Immature natural killer cell (primary cell): ENCODE measurements around the gene RAD51D. TPM values are rescaled to one million over a fixed set of nuclear protein-coding genes. Genes with fewer than 3 reads are reported as not detected.

Source experiments
- DNase-seq, 3 donors: peaks; one replicate each; pipeline ENCODE4 v3.0.0; 2022; ENCODE audit warnings: mixed read lengths in 1 of 3
- H3K27ac Mint-ChIP-seq, 6 donors: one replicate each; pipeline ENCODE4 v1.8.0; 2020; ENCODE audit warnings: mixed read lengths in 6 of 6, mild to moderate bottlenecking in 5 of 6, inconsistent platforms in 4 of 6, moderate library complexity in 3 of 6
- H3K27me3 Mint-ChIP-seq, 3 donors: one replicate each; pipeline ENCODE4 v1.8.0; 2020 to 2021; ENCODE audit warnings: low read depth in 3 of 3, mild to moderate bottlenecking in 3 of 3, mixed read lengths in 3 of 3, moderate library complexity in 3 of 3, inconsistent platforms in 1 of 3
- H3K36me3 Mint-ChIP-seq, 3 donors: one replicate each; pipeline ENCODE4 v1.8.0; 2020; ENCODE audit warnings: mixed read lengths in 3 of 3, inconsistent platforms in 2 of 3, mild to moderate bottlenecking in 2 of 3
- H3K4me1 Mint-ChIP-seq, 2 donors: one replicate each; pipeline ENCODE4 v1.8.0; 2020; ENCODE audit warnings: inconsistent platforms in 2 of 2, mild to moderate bottlenecking in 2 of 2, mixed read lengths in 2 of 2, moderate library complexity in 1 of 2
- H3K4me3 Mint-ChIP-seq, 5 donors: one replicate each; pipeline ENCODE4 v1.8.0; 2020; ENCODE audit warnings: mild to moderate bottlenecking in 5 of 5, mixed read lengths in 5 of 5, inconsistent platforms in 3 of 5, moderate library complexity in 3 of 5
- H3K9me3 Mint-ChIP-seq, 6 donors: one replicate each; pipeline ENCODE4 v1.8.0; 2020; ENCODE audit warnings: mild to moderate bottlenecking in 6 of 6, mixed read lengths in 6 of 6, inconsistent platforms in 4 of 6, moderate library complexity in 3 of 6
- polyA plus RNA-seq, 3 donors: library from polyadenylated mRNA; unstranded; fragments of 300-500 nt; fragmentation: Illumina TruSeq; gene quantifications; one replicate each; pipeline ENCODE4 v1.2.3, GENCODE V29; 2021

Gene RAD51D
- 10 to 100 TPM; 11.0 to 17.8 (median 13.8) TPM for polyA plus RNA-seq

DNA sequence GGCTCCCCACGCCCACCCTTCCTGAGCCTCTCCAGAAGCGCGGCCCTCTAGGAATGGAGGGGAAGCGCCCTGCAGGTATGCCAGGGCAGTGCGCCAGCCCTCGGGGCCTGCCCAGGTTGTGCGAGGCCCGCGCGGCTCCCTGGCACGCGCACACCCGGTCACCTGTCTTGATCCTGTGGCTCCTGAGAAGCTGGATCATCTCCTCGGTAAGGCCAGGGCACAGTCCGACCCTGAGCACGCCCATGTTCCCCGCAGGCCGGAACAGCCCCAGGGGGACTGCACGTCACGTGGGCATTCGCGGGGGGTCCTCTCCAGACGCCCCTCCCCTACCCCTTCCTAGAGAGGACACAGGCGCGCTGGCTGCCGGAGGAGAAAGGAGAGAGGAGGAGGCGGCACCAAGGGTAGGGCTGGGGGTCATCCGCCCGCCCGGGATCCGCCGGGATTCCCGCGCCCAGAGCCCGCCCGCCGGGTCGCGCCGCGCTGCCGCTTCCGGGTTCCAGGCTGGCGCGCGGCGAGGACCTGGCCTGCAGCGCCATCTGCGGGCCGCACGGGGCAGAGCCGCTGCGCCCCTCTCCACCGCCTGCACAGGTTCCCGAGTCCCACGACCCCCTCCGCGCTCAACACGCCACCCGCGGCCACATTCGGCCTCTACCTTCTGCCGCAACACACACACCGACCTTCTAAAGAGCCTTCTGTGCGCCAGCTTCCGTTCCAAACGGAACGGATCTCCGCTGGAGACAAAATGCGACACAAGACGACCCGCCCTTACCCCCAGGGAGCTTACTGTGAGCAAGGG lies at the start of gene RAD51D:
TSS of gene RAD51D (minus strand) at position 491 of the 796 bp plus-strand sequence. CDS start at position 244, 247 bp downstream.
- peak; percentile 81 to 85 (median 84) for DNase-seq
- H3K27me3 Mint-ChIP-seq: peaks cover 0 to 8% (median 3%) of the 10 kb centered on the region in 3 donors
- H3K36me3 Mint-ChIP-seq: no peaks in the 10 kb centered on the region
- peaks cover 42 to 46% of the 10 kb centered on the region in 2 donors for H3K4me1 Mint-ChIP-seq
- H3K9me3 Mint-ChIP-seq: no peaks in the 10 kb centered on the region
- H3K4me3 Mint-ChIP-seq: peak within 1 kb of the TSS; percentile 88 to 95 (median 94)
- H3K27ac Mint-ChIP-seq: peak within 1 kb of the TSS; percentile 79 to 97 (median 89)

DNA sequence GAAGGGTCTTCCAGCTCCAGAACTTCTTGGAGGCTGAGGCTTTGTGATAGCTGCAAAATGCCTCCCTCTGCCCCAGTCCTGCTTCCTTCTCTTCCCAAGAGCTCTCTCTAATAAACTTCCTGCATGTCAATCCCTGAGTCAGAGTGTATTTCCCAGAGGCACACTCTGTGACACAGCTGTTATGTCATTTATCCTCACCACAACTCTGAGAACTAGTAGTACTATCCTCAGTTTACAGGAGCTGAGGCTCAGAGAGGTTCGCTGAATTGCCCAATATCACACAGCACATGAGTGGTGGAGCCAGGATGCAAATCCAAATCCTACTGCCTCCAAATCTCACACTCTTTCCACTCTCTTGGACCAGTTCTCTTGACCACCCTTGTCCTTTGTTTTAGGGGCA lies 48.0 kb upstream of the RAD51D start:
- Mint-ChIP-seq H3K27ac (peak overlapping the region in 2 of 6 donors; percentile 17 to 26), H3K9me3 (no peaks in the 10 kb centered on the region), H3K36me3 (no peaks in the 10 kb centered on the region), H3K4me1 (peaks cover 21 to 27% of the 10 kb centered on the region in 2 donors), H3K27me3 (peaks cover 0 to 2% (median 0%) of the 10 kb centered on the region in 3 donors), H3K4me3 (no peak overlapping the region)
- DNase-seq: no peak

DNA sequence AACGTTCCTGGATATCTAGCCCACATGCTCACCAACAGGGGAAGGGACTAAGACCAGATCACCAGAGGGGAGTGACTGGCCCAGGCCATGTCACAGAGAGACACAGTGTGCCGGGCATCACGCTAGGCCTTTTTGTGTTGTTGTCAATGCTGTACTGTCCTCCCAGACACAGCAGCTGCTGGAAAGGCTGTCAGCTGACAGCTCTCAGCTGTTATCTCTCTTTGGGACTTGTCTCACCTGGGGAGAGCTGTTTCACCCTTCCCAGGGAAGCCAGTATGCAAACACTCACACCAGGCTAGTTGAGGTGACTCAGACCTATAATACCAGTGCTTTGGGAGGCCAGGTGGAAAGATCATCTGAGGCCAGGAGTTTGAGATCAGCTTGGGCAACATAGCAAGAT lies 47.4 kb upstream of the RAD51D start:
- Mint-ChIP-seq H3K36me3 (no peaks in the 10 kb centered on the region), H3K27me3 (no peaks in the 10 kb centered on the region)
- no peak for DNase-seq

DNA sequence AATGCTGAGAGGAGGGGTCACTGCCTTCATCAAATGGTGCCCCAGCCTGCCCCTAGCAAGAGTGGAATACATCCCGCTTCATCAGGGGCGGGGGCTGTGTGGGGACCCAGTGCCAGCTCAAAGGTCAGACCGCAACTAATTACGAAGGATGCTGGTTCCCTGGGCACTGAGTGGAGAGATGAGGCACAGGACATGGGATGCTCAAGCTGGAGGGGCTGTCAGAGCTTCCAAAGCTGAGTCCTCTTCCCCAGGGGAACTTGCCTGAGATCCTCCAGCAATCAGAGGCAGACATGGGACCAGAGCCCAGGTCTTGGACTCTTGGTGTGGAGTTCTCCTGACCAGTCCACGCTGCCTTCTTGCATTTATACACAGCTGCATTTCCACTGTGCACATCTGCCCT lies 46.9 kb upstream of the RAD51D start:
- no peaks in the 10 kb centered on the region for H3K9me3 Mint-ChIP-seq
- no peak for DNase-seq
- H3K27ac Mint-ChIP-seq: peak overlapping the region in 1 of 6 donors; percentile 29
- H3K27me3 Mint-ChIP-seq: no peaks in the 10 kb centered on the region
- H3K4me1 Mint-ChIP-seq: peaks cover 23 to 28% of the 10 kb centered on the region in 2 donors
- no peaks in the 10 kb centered on the region for H3K36me3 Mint-ChIP-seq
- no peak overlapping the region for H3K4me3 Mint-ChIP-seq

More for the DNA sequence above, 47.4 kb upstream of the RAD51D start:
- H3K4me3 Mint-ChIP-seq: no peak overlapping the region
- no peaks in the 10 kb centered on the region for H3K9me3 Mint-ChIP-seq
- H3K27ac Mint-ChIP-seq: no peak overlapping the region
- peaks cover 21 to 28% of the 10 kb centered on the region in 2 donors for H3K4me1 Mint-ChIP-seq

DNA sequence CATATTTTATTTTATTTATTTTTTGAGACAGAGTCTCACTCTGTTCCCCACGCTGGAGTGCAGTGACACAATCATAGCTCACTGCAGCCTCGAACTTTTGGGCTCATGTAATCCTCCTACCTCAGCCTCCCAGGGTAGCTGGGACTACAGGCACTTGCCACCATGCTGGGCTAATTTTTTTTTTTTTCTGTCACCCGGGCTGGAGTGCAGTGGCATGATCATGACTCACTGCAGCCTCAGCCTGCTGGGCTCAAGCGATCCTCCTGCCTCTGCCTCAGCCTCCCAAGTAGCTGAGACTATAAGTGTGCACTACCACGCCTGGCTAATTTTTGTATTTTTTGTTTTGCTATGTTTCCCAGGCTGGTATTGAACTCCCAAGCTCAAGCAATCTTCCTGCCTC lies 45.1 kb upstream of the RAD51D start:
- peak overlapping the region in 1 of 6 donors; percentile 45 for H3K27ac Mint-ChIP-seq
- H3K4me1 Mint-ChIP-seq: peaks cover 37 to 41% of the 10 kb centered on the region in 2 donors
- H3K4me3 Mint-ChIP-seq: no peak overlapping the region
- no peak for DNase-seq
- H3K9me3 Mint-ChIP-seq: no peaks in the 10 kb centered on the region
- no peaks in the 10 kb centered on the region for H3K36me3 Mint-ChIP-seq
- no peaks in the 10 kb centered on the region for H3K27me3 Mint-ChIP-seq

DNA sequence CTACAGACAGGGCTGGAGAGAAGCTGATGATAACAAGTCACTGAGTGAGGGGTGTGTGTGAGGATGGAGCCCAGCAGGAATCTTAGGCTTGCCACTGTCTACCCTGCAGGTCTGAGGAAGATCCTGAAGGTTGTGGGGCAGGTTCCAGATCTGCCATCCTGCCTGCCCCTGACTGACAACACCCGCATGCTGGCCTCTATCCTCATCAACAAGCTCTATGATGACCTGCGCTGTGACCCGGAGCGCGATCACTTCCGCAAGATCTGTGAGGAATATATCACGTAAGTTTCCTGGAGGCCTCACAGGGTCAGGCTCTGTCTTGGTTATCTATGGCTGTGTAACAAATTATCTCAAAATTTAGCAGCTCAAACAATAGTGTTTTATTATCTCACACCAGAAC lies 44.2 kb upstream of the RAD51D start:
- H3K36me3 Mint-ChIP-seq: no peaks in the 10 kb centered on the region
- H3K4me1 Mint-ChIP-seq: peaks cover 43 to 48% of the 10 kb centered on the region in 2 donors

DNA sequence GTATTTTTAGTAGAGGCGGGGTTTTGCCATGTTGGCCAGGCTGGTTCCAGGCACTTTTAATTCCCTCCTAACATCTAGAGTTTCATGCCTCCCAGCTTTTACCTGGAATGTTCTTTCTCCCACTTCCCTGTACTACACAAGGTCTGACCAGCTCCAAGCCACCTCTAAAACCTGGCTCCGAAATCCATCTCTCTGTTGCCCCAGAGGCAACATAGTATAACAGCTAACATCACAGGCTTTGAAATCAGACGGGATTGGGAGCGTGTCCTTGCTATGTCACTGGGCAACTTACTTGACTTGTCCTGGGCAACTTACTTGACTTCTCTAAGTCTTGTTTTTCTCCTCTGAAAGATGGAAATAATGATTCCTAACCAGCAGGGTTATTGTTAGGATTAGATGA lies 43.1 kb upstream of the RAD51D start:
- Mint-ChIP-seq H3K4me1 (peaks cover 47 to 48% of the 10 kb centered on the region in 2 donors), H3K27me3 (no peaks in the 10 kb centered on the region), H3K4me3 (peak overlapping the region in 3 of 5 donors; percentile 38 to 77 (median 42)), H3K9me3 (no peaks in the 10 kb centered on the region), H3K27ac (peak overlapping the region; percentile 88 to 98 (median 95)), H3K36me3 (no peaks in the 10 kb centered on the region)
- no peak for DNase-seq

More for the DNA sequence above, 44.2 kb upstream of the RAD51D start:
- no peaks in the 10 kb centered on the region for H3K27me3 Mint-ChIP-seq
- H3K27ac Mint-ChIP-seq: peak overlapping the region in 4 of 6 donors; percentile 25 to 60 (median 36)
- no peaks in the 10 kb centered on the region for H3K9me3 Mint-ChIP-seq
- DNase-seq: no peak
- no peak overlapping the region for H3K4me3 Mint-ChIP-seq

DNA sequence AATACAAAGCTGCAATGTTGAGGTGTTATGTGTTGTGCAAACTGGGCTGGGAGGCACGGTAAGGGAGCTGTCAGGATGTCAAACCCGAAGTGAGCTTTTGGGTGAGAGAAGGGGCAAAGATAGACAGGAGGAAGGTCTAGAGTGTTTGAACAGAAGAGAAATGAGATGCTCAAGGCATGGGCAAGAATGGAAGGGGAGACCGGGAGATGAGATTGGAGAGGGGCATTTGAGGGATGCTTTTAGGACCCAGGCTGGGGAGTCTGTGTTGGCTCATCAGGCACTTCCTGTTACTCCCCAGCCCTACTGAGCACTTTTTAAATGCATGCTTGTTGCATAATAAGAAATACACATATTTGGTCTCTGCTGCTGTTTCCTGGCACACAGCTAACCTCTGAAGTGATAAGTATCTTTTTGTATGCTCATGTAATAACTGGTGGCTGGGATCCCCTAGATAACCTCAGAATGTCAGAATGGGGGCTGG lies 41.7 kb upstream of the RAD51D start:
- peak; percentile 65 to 73 (median 72) for DNase-seq
- H3K27me3 Mint-ChIP-seq: peaks cover 0 to 1% (median 0%) of the 10 kb centered on the region in 3 donors

DNA sequence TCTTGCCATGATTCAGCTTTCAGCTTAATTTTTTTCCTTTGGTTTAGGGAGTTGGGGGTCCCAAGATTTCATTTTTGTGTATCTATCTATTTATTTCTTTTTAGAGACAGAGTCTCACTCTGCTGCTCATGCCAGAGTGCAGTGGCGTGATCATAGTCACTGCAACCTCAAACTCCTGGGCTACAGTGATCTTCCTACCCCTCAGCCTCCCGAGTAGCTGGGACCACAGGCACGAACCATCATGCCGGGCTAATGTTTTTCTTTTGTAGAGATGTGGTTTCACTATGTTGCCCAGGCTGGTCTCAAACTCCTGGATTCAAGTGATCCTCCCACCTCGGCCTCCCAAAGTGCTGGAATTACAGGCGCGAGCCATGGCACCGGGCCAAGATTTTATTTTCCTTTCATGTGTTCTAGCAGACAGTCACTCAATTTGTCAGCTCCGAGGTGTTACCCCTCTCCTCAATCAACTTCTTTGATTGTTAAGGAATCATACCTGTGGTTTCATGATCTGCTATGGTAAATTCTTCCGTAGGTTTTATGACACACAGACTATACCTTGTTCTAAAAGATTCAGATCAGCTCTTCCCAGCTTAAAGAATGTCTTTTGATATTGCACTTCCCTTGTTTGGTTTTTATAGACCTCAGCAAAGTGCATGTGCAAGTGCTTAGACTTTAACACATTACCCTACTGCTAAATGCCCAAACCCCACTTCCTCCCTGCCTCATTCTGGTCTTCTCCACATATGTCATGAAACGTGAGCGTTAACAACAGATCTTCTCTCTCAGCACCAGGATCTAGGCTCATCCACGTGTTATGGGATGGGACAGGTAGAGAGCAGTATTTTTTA lies 40.9 kb upstream of the RAD51D start:
- H3K4me1 Mint-ChIP-seq: peaks cover 47 to 48% of the 10 kb centered on the region in 2 donors
- peak overlapping the region; percentile 88 to 98 (median 95) for H3K27ac Mint-ChIP-seq
- no peaks in the 10 kb centered on the region for H3K36me3 Mint-ChIP-seq
- peak overlapping the region; percentile 71 to 82 (median 77) for H3K4me3 Mint-ChIP-seq
- peaks cover 0 to 1% (median 0%) of the 10 kb centered on the region in 3 donors for H3K27me3 Mint-ChIP-seq
- peak; percentile 73 to 80 (median 78) for DNase-seq
- H3K9me3 Mint-ChIP-seq: no peaks in the 10 kb centered on the region

More for the DNA sequence above, 41.7 kb upstream of the RAD51D start:
- Mint-ChIP-seq H3K36me3 (no peaks in the 10 kb centered on the region), H3K4me3 (peak overlapping the region; percentile 71 to 82 (median 77)), H3K9me3 (no peaks in the 10 kb centered on the region), H3K4me1 (peaks cover 47 to 48% of the 10 kb centered on the region in 2 donors), H3K27ac (peak overlapping the region; percentile 88 to 98 (median 95))

DNA sequence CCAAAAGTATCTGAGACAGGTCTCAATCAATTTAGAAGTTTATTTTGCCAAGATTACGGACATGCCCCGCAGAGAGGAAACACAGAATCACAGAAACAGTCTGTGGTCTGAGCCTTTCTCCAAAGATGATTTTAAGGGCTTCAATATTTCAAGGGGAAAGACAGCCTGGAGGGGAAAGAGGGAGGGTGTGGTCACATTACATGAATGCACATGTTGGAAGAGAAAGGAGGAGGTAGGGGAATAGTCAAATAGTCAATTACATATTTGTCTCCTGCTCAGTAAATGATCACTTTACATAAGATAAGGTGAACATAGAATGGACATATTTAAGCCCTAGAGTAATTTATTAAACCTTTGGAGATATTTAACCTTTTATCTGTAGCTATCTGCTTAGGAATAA lies 40.3 kb upstream of the RAD51D start:
- peak overlapping the region; percentile 71 to 80 (median 77) for H3K4me3 Mint-ChIP-seq
- no peaks in the 10 kb centered on the region for H3K9me3 Mint-ChIP-seq
- peaks cover 46 to 48% of the 10 kb centered on the region in 2 donors for H3K4me1 Mint-ChIP-seq
- H3K27ac Mint-ChIP-seq: peak overlapping the region; percentile 88 to 98 (median 95)
- H3K27me3 Mint-ChIP-seq: peaks cover 0 to 1% (median 0%) of the 10 kb centered on the region in 3 donors
- DNase-seq: no peak
- H3K36me3 Mint-ChIP-seq: no peaks in the 10 kb centered on the region

DNA sequence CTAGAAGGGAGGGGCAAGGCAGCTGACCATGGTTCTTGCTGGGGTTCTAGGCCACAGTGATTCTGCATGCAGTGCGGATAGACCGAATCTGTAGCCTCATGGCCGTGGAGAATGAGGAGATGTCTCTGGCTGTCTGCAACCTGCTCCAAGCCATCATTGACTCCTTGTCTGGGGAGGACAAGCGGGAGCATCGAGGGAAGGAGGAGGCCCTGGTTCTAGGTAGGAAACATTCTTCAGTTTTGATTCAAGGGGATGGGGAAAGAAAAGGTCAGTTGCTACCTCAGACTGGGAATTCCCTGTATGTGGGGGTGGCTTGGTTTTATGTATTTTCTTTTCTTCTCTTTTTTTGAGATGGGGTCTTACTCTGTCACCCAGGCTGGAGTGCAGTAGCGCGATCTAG lies 35.6 kb upstream of the RAD51D start:
- no peak overlapping the region for H3K4me3 Mint-ChIP-seq
- no peak for DNase-seq
- peaks cover 0 to 1% (median 0%) of the 10 kb centered on the region in 3 donors for H3K27me3 Mint-ChIP-seq
- H3K9me3 Mint-ChIP-seq: no peaks in the 10 kb centered on the region
- no peaks in the 10 kb centered on the region for H3K36me3 Mint-ChIP-seq
- peaks cover 12 to 15% of the 10 kb centered on the region in 2 donors for H3K4me1 Mint-ChIP-seq
- no peak overlapping the region for H3K27ac Mint-ChIP-seq

DNA sequence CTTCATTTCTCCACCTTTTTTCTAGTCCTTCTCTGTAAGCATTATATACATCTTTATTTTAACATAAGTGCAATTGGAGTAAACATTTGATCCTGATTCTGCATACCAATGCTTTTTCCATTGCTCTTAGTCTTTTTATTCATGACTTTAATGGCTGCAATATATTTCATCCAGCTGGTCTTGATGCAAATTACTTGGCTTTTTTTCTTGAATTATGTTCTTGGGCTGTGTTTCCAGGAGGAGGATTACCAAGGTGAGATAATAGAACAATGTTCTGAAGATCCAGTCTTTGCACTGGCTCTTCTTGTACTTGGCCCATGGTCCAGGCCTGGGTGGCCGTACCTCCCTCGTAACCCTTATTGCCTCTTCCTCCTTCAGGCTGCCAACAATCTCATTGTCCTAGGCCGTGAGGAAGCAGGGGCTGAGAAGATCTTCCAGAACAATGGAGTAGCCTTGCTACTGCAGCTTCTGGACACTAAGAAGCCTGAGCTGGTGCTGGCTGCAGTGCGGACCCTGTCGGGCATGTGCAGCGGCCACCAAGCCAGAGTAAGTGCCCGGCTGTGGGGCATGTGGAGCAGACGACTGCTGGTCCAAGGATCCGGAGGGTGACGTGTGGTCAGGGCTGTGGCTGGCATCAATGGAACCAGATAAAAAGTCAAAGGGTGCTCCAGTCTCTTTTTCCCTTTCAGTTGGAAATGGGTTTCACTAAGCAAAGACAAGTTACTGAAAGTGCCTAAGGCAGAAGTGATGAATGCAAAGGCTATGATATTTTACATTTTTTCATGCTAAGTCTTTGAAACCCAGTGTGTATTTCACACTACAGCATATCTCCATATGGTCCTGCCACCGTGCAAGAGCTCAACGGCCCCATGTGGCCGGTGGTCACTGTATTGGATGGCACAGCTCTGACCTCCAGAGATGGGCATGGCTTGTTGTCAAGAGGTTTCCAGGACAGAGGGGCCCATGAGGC lies 34.8 kb upstream of the RAD51D start:
- DNase-seq: no peak
- Mint-ChIP-seq H3K36me3 (no peaks in the 10 kb centered on the region), H3K4me1 (peaks cover 4 to 8% of the 10 kb centered on the region in 2 donors), H3K9me3 (no peaks in the 10 kb centered on the region), H3K27me3 (peaks cover 0 to 3% (median 1%) of the 10 kb centered on the region in 3 donors), H3K27ac (no peak overlapping the region), H3K4me3 (no peak overlapping the region)
